ENCODE results near the gene ADGRL3. TPM values are rescaled to one million over a fixed set of nuclear protein-coding genes. Genes with fewer than 3 reads are reported as not detected.
"Not testable (repeated sequence)": the region's sequence is repeated elsewhere in the genome, so short reads cannot be mapped to it uniquely, and the experiment has no call there.

Gene ADGRL3
- total RNA-seq, 2 donors from 2014 or later = 4.0 to 5.2 TPM

- intact Hi-C loops (cut with DNase I, micrococcal nuclease) = no loop called here
- no peak for DNase-seq
- ATAC-seq = no peak
Measured at GRCh38 chr4:61638591-61638990, 438.5 kb downstream of the ADGRL3 start.

- intact Hi-C loops (cut with DNase I, micrococcal nuclease); ATAC-seq; DNase-seq: not testable (repeated sequence)
Measured at GRCh38 chr4:61646746-61647350, 446.7 kb downstream of the ADGRL3 start.

GRCh38 chr4:61648264-61648663, 448.1 kb downstream of the ADGRL3 start:
- intact Hi-C loops (cut with DNase I, micrococcal nuclease) = no loop called here
- ATAC-seq (no peak), DNase-seq (no peak)

- no peak for DNase-seq
- intact Hi-C loops (cut with DNase I, micrococcal nuclease) = no loop called here
- ATAC-seq = no peak
Measured at GRCh38 chr4:61657016-61657415, 456.9 kb downstream of the ADGRL3 start.

GRCh38 chr4:61661960-61662359, 461.8 kb downstream of the ADGRL3 start:
- intact Hi-C loops (cut with DNase I, micrococcal nuclease) = no loop called here
- ATAC-seq (no peak), DNase-seq (no peak)

- intact Hi-C loops (cut with DNase I, micrococcal nuclease) = no loop called here
- ATAC-seq (no peak), DNase-seq (no peak)
Measured at GRCh38 chr4:61662362-61662761, 462.2 kb downstream of the ADGRL3 start.

GRCh38 chr4:61663310-61663709, 463.2 kb downstream of the ADGRL3 start:
- no peak for DNase-seq
- intact Hi-C loops (cut with DNase I, micrococcal nuclease) = no loop called here
- ATAC-seq = no peak

GRCh38 chr4:61665649-61666048, 465.5 kb downstream of the ADGRL3 start:
- intact Hi-C loops (cut with DNase I, micrococcal nuclease) = no loop called here
- no peak for ATAC-seq
- DNase-seq = no peak

GRCh38 chr4:61666244-61666643, 466.1 kb downstream of the ADGRL3 start:
- no peak for ATAC-seq
- DNase-seq = no peak

GRCh38 chr4:61671599-61671998, 471.5 kb downstream of the ADGRL3 start:
- DNase-seq (no peak), ATAC-seq (no peak)
- intact Hi-C loops (cut with DNase I, micrococcal nuclease) = no loop called here

More at GRCh38 chr4:61666244-61666643, 466.1 kb downstream of the ADGRL3 start:
- intact Hi-C loops (cut with DNase I, micrococcal nuclease) = no loop called here

GRCh38 chr4:61675464-61675863, 475.3 kb downstream of the ADGRL3 start:
- intact Hi-C loops (cut with DNase I, micrococcal nuclease) = no loop called here
- DNase-seq (no peak), ATAC-seq (no peak)

- intact Hi-C loops (cut with DNase I, micrococcal nuclease) = no loop called here
- ATAC-seq (no peak), DNase-seq (no peak)
Measured at GRCh38 chr4:61678297-61678696, 478.2 kb downstream of the ADGRL3 start.

- ATAC-seq (no peak), DNase-seq (no peak)
- intact Hi-C loops (cut with DNase I, micrococcal nuclease) = no loop called here
Measured at GRCh38 chr4:61693520-61693919, 493.4 kb downstream of the ADGRL3 start.

GRCh38 chr4:61714387-61714911, 514.3 kb downstream of the ADGRL3 start:
- intact Hi-C loops (cut with DNase I, micrococcal nuclease) = no loop called here
- DNase-seq (no peak), ATAC-seq (no peak)

GRCh38 chr4:61716426-61716825, 516.3 kb downstream of the ADGRL3 start:
- ATAC-seq = no peak
- intact Hi-C loops (cut with DNase I, micrococcal nuclease) = no loop called here
- no peak for DNase-seq

GRCh38 chr4:61723492-61723891, 523.4 kb downstream of the ADGRL3 start:
- intact Hi-C loops (cut with DNase I, micrococcal nuclease) = no loop called here
- DNase-seq (no peak), ATAC-seq (no peak)

- DNase-seq (no peak), ATAC-seq (no peak)
- intact Hi-C loops (cut with DNase I, micrococcal nuclease) = no loop called here
Measured at GRCh38 chr4:61727286-61727685, 527.2 kb downstream of the ADGRL3 start.

GRCh38 chr4:61734409-61734808, 534.3 kb downstream of the ADGRL3 start:
- intact Hi-C loops (cut with DNase I, micrococcal nuclease) = no loop called here
- no peak for DNase-seq
- no peak for ATAC-seq

- DNase-seq = no peak
- no peak for ATAC-seq
- intact Hi-C loops (cut with DNase I, micrococcal nuclease) = no loop called here
Measured at GRCh38 chr4:61739887-61740286, 539.8 kb downstream of the ADGRL3 start.

- ATAC-seq (no peak), DNase-seq (no peak)
- intact Hi-C loops (cut with DNase I, micrococcal nuclease) = no loop called here
Measured at GRCh38 chr4:61740886-61741285, 540.8 kb downstream of the ADGRL3 start.

Measured in left colon (tissue), 2 donors.